H9 (cell line): Measurements from ENCODE around the gene TIPARP. TPM values are rescaled to one million over a fixed set of nuclear protein-coding genes. Genes with fewer than 3 reads are reported as not detected.

ENCODE experiments used
- DNase-seq: peaks from one replicate; pipeline ENCODE4 v3.0.0-alpha.2; 2017
- H2AFZ ChIP-seq: one replicate; pipeline ENCODE4 v1.6.1; 2013; ENCODE audit warnings: mild to moderate bottlenecking, low read length, control low read depth, moderate library complexity
- H2AK5ac ChIP-seq: 2 replicates; pipeline ENCODE4 v1.6.1; 2013; ENCODE audit warnings: low read length, control low read depth, mixed read lengths; ENCODE audit not compliant: insufficient read length
- H2BK120ac ChIP-seq: one replicate; pipeline ENCODE4 v1.6.1; 2013; ENCODE audit warnings: low read depth, mild to moderate bottlenecking, low read length, control low read depth, inconsistent platforms; ENCODE audit not compliant: poor library complexity, severe bottlenecking
- H2BK12ac ChIP-seq: 2 replicates; pipeline ENCODE4 v1.6.1; 2013; ENCODE audit warnings: low read length, control low read depth, mixed read lengths, low read depth; ENCODE audit not compliant: insufficient read length
- H2BK15ac ChIP-seq: 2 replicates; pipeline ENCODE4 v1.6.1; 2013; ENCODE audit warnings: low read depth, low read length, control low read depth
- H2BK20ac ChIP-seq: one replicate; pipeline ENCODE4 v1.6.1; 2013; ENCODE audit warnings: low read depth, mild to moderate bottlenecking, low read length, control low read depth, inconsistent platforms; ENCODE audit not compliant: poor library complexity, severe bottlenecking
- H2BK5ac ChIP-seq: 2 replicates; pipeline ENCODE4 v1.6.1; 2013; ENCODE audit warnings: low read length, control low read depth, mixed read lengths; ENCODE audit not compliant: insufficient read length
- H3K14ac ChIP-seq: 2 replicates; pipeline ENCODE4 v1.6.1; 2013; ENCODE audit warnings: low read length, control low read depth; ENCODE audit not compliant: insufficient read depth
- H3K18ac ChIP-seq: 2 replicates; pipeline ENCODE4 v1.6.1; 2013; ENCODE audit warnings: low read depth, mild to moderate bottlenecking, mixed read lengths, low read length, control low read depth; ENCODE audit not compliant: insufficient read length
- H3K23ac ChIP-seq: 2 replicates; pipeline ENCODE4 v1.6.1; 2013; ENCODE audit warnings: low read length, control low read depth, mixed read lengths, low read depth; ENCODE audit not compliant: insufficient read length
- H3K23me2 ChIP-seq: 2 replicates; pipeline ENCODE4 v1.6.1; 2013; ENCODE audit warnings: low read depth, mild to moderate bottlenecking, mixed read lengths, low read length, control low read depth; ENCODE audit not compliant: insufficient read length, poor library complexity, severe bottlenecking
- H3K27ac ChIP-seq: 2 replicates; pipeline ENCODE4 v1.5.1; 2013; ENCODE audit warnings: low read length, control low read depth, mixed read lengths, low read depth; ENCODE audit not compliant: insufficient read length
- H3K27me3 ChIP-seq: 2 replicates; pipeline ENCODE4 v1.6.1; 2013; ENCODE audit warnings: low read length, control low read depth, inconsistent platforms; ENCODE audit not compliant: insufficient read depth
- H3K4ac ChIP-seq: 2 replicates; pipeline ENCODE4 v1.6.1; 2013; ENCODE audit warnings: low read depth, mild to moderate bottlenecking, control low read depth, inconsistent platforms, low read length, moderate library complexity
- H3K4me1 ChIP-seq: 2 replicates; pipeline ENCODE4 v1.6.1; 2013; ENCODE audit warnings: low read length, control low read depth, inconsistent platforms; ENCODE audit not compliant: insufficient read depth
- H3K4me2 ChIP-seq: 2 replicates; pipeline ENCODE4 v1.6.1; 2013; ENCODE audit warnings: low read length, control low read depth, mixed read lengths; ENCODE audit not compliant: insufficient read length, insufficient read depth
- H3K56ac ChIP-seq: 2 replicates; pipeline ENCODE4 v1.6.1; 2013; ENCODE audit warnings: low read depth, mild to moderate bottlenecking, mixed read lengths, low read length, control low read depth; ENCODE audit not compliant: insufficient read length
- H3K79me1 ChIP-seq: 2 replicates; pipeline ENCODE4 v1.6.1; 2013; ENCODE audit warnings: low read depth, mild to moderate bottlenecking, moderate library complexity, low read length, control low read depth, inconsistent platforms; ENCODE audit not compliant: insufficient read depth, poor library complexity, severe bottlenecking
- H3K79me2 ChIP-seq: 2 replicates; pipeline ENCODE4 v1.6.1; 2013; ENCODE audit warnings: low read length, control low read depth, inconsistent platforms; ENCODE audit not compliant: insufficient read depth
- H3K9ac ChIP-seq: 2 replicates; pipeline ENCODE4 v1.6.1; 2013; ENCODE audit warnings: low read length, control low read depth, mixed read lengths; ENCODE audit not compliant: insufficient read length; ENCODE audit errors: extremely low read depth
- H3K9me3 ChIP-seq: one replicate; pipeline ENCODE4 v1.6.1; 2013; ENCODE audit warnings: low read depth, low read length, inconsistent platforms; ENCODE audit not compliant: control insufficient read depth
- H3T11ph ChIP-seq: one replicate; pipeline ENCODE4 v1.6.1; 2013; ENCODE audit warnings: mild to moderate bottlenecking, low read length, control low read depth, inconsistent platforms
- H4K20me1 ChIP-seq: one replicate; pipeline ENCODE4 v1.6.1; 2013; ENCODE audit not compliant: control insufficient read depth, insufficient read length, insufficient read depth
- H4K5ac ChIP-seq: 2 replicates; pipeline ENCODE4 v1.6.1; 2013; ENCODE audit warnings: low read depth, mild to moderate bottlenecking, mixed read lengths, low read length, control low read depth; ENCODE audit not compliant: insufficient read length
- H4K8ac ChIP-seq: replicated peaks from 2 replicates; pipeline ENCODE4 v1.6.1; 2013; ENCODE audit warnings: low read length, control low read depth, mixed read lengths, low read depth; ENCODE audit not compliant: insufficient read length
- H4K91ac ChIP-seq: 2 replicates; pipeline ENCODE4 v1.6.1; 2013; ENCODE audit warnings: low read depth, mild to moderate bottlenecking, moderate library complexity, mixed read lengths, low read length, control low read depth; ENCODE audit not compliant: insufficient read length
- H3K27ac Mint-ChIP-seq, 3 experiments: 2 replicates in 2 of 3; 3 replicates in 1 of 3; pipeline ENCODE4 v1.8.0; 2020 to 2021; ENCODE audit warnings: mixed read lengths in 3 of 3, mild to moderate bottlenecking in 1 of 3, moderate library complexity in 1 of 3
- H3K27me3 Mint-ChIP-seq: 2 replicates; pipeline ENCODE4 v1.8.0; 2021; ENCODE audit warnings: low read depth, mild to moderate bottlenecking, moderate library complexity, mixed read lengths
- H3K36me3 Mint-ChIP-seq, 3 experiments: 2 replicates in 2 of 3; 3 replicates in 1 of 3; pipeline ENCODE4 v1.8.0; 2020 to 2021; ENCODE audit warnings: low read depth in 3 of 3, mixed read lengths in 3 of 3; ENCODE audit not compliant: insufficient read depth in 1 of 3
- H3K4me1 Mint-ChIP-seq, 2 experiments: 2 replicates each; pipeline ENCODE4 v1.8.0; 2020; ENCODE audit warnings: mixed read lengths in 2 of 2
- H3K4me3 Mint-ChIP-seq, 2 experiments: 2 replicates in 1 of 2; 3 replicates in 1 of 2; pipeline ENCODE4 v1.8.0; 2020 to 2021; ENCODE audit warnings: mild to moderate bottlenecking in 2 of 2, mixed read lengths in 2 of 2, moderate library complexity in 1 of 2
- H3K9me3 Mint-ChIP-seq, 2 experiments: 2 replicates in 1 of 2; 3 replicates in 1 of 2; pipeline ENCODE4 v1.8.0; 2020; ENCODE audit warnings: mild to moderate bottlenecking in 2 of 2, mixed read lengths in 2 of 2, moderate library complexity in 1 of 2
- WGBS: extraction: QIAGEN DNeasy Blood & Tissue Kit; methylation state at CpG from one replicate; pipeline ENCODE4 v1.1.7; 2013; ENCODE audit warnings: missing lambda C conversion rate, low lambda C conversion rate, mixed read lengths; ENCODE audit not compliant: insufficient read length; ENCODE audit errors: extremely low coverage; 5-methylcytosine and 5-hydroxymethylcytosine counted together
- total RNA-seq: library from RNA; stranded (reverse); gene quantifications from 2 replicates; pipeline ENCODE4 v1.2.1, GENCODE V29; 2021
- TF ChIP-seq, protein P1 (sequence below): fragments of 200-600 bp; sonication (generic); conservative IDR thresholded peaks from 3 replicates; pipeline ENCODE4 v1.8.0; 2021; ENCODE audit warnings: antibody characterized with exemption, mild to moderate bottlenecking

Gene TIPARP
- total RNA-seq, 1 experiment from 2014 or later = 5.9 TPM

DNA sequence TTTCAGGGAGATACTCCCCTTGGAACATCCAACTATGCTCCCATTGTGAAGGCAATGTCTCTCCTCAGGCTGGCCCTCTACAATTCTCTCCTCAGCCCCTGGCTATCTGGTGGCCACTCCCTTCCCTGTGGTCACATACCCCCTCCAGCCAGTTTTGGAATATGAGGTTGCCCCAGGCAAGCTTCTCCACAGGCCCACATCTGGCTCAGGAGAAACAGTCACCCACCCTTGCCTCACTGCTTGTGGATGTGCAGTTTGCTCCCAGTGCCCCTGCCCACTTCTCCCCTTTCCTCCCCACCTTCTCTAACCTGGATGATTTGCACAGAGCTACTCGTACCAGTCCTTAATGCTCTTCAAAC lies 15.7 kb upstream of the TIPARP start:
- Histone ChIP-seq H2BK20ac (no peak overlapping the region), H2AK5ac (no peak overlapping the region), H3K27me3 (no peaks in the 10 kb centered on the region), H3K79me2 (no peaks in the 10 kb centered on the region), H3K9ac (no peak overlapping the region), H4K91ac (no peak overlapping the region), H3K79me1 (no peaks in the 10 kb centered on the region), H2AFZ (no peak overlapping the region), H2BK5ac (no peak overlapping the region), H3K4me1 (no peaks in the 10 kb centered on the region), H3K56ac (no peak overlapping the region), H2BK120ac (no peak overlapping the region), H3K9me3 (no peaks in the 10 kb centered on the region), H3K14ac (no peak overlapping the region), H3K18ac (no peak overlapping the region), H3K23ac (no peak overlapping the region), H3K23me2 (no peaks in the 10 kb centered on the region), H3T11ph (no peak overlapping the region), H3K27ac (no peak overlapping the region), H2BK15ac (no peak overlapping the region), H4K5ac (no peak overlapping the region), H4K20me1 (no peaks in the 10 kb centered on the region), H2BK12ac (no peak overlapping the region), H4K8ac (no peak overlapping the region), H3K4me2 (no peak overlapping the region), H3K4ac (no peak overlapping the region)
- Mint-ChIP-seq H3K27ac (no peak overlapping the region), H3K36me3 (no peaks in the 10 kb centered on the region), H3K9me3 (no peaks in the 10 kb centered on the region), H3K4me1 (no peaks in the 10 kb centered on the region; a peak in 1 of 4 replicates), H3K4me3 (no peak overlapping the region), H3K27me3 (no peaks in the 10 kb centered on the region)
- WGBS = no CpG with 5 or more reads among the region's 1 CpG
- DNase-seq = no peak
- TF ChIP-seq, protein P1, sequence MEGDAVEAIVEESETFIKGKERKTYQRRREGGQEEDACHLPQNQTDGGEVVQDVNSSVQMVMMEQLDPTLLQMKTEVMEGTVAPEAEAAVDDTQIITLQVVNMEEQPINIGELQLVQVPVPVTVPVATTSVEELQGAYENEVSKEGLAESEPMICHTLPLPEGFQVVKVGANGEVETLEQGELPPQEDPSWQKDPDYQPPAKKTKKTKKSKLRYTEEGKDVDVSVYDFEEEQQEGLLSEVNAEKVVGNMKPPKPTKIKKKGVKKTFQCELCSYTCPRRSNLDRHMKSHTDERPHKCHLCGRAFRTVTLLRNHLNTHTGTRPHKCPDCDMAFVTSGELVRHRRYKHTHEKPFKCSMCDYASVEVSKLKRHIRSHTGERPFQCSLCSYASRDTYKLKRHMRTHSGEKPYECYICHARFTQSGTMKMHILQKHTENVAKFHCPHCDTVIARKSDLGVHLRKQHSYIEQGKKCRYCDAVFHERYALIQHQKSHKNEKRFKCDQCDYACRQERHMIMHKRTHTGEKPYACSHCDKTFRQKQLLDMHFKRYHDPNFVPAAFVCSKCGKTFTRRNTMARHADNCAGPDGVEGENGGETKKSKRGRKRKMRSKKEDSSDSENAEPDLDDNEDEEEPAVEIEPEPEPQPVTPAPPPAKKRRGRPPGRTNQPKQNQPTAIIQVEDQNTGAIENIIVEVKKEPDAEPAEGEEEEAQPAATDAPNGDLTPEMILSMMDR = no peak
